WTC11 (cell line): ENCODE results near the gene SLC5A10.

Experiments
- FOXP1 ChIP-seq: sonication (generic); formaldehyde crosslinking; IDR thresholded peaks from 2 replicates; pipeline ENCODE4 v1.8.0; 2022; ENCODE audit warnings: missing genetic modification reagents, mild to moderate bottlenecking, moderate library complexity, borderline replicate concordance
- TF ChIP-seq, protein P1 (sequence below): fragments of 200-600 bp; IDR thresholded peaks from 2 replicates; pipeline ENCODE4 v1.8.0; 2022; ENCODE audit warnings: antibody characterized with exemption
- TF ChIP-seq, protein P2 (sequence below): sonication (generic); formaldehyde crosslinking; IDR thresholded peaks from 2 replicates; pipeline ENCODE4 v1.8.0; 2022; ENCODE audit warnings: mild to moderate bottlenecking, missing genetic modification reagents
- TF ChIP-seq, protein P3 (sequence below): sonication (generic); formaldehyde crosslinking; IDR thresholded peaks from 2 replicates; pipeline ENCODE4 v1.8.1; 2022; ENCODE audit warnings: low read depth, missing genetic modification reagents, borderline replicate concordance

DNA sequence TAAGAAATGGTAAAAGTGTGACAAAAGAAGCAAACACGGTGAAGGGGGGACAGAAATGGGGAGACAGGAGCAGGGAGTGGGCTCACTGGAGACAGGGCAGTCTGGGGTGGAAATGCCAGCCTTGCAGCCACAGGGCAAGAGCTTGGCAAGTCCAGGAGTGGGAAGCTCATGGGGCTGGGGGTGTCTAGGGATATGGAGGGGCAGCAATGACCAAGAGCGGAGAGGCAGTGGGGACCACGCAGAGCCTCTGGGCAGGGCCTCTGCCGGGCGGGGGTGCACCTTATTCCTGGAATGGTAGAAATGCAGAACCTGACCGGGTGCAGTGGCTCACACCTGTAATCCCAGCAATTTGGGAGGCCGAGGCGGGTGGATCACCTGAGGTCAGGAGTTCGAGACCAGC is 12.6 kb downstream of the SLC5A10 start:
- TF ChIP-seq, protein P1, sequence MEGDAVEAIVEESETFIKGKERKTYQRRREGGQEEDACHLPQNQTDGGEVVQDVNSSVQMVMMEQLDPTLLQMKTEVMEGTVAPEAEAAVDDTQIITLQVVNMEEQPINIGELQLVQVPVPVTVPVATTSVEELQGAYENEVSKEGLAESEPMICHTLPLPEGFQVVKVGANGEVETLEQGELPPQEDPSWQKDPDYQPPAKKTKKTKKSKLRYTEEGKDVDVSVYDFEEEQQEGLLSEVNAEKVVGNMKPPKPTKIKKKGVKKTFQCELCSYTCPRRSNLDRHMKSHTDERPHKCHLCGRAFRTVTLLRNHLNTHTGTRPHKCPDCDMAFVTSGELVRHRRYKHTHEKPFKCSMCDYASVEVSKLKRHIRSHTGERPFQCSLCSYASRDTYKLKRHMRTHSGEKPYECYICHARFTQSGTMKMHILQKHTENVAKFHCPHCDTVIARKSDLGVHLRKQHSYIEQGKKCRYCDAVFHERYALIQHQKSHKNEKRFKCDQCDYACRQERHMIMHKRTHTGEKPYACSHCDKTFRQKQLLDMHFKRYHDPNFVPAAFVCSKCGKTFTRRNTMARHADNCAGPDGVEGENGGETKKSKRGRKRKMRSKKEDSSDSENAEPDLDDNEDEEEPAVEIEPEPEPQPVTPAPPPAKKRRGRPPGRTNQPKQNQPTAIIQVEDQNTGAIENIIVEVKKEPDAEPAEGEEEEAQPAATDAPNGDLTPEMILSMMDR: no peak
- TF ChIP-seq, protein P2, sequence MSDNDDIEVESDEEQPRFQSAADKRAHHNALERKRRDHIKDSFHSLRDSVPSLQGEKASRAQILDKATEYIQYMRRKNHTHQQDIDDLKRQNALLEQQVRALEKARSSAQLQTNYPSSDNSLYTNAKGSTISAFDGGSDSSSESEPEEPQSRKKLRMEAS (CRISPR knock-in tag): no peak
- no peak for TF ChIP-seq FOXP1 (CRISPR knock-in tag)
- TF ChIP-seq, protein P3, sequence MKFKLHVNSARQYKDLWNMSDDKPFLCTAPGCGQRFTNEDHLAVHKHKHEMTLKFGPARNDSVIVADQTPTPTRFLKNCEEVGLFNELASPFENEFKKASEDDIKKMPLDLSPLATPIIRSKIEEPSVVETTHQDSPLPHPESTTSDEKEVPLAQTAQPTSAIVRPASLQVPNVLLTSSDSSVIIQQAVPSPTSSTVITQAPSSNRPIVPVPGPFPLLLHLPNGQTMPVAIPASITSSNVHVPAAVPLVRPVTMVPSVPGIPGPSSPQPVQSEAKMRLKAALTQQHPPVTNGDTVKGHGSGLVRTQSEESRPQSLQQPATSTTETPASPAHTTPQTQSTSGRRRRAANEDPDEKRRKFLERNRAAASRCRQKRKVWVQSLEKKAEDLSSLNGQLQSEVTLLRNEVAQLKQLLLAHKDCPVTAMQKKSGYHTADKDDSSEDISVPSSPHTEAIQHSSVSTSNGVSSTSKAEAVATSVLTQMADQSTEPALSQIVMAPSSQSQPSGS (CRISPR knock-in tag): no peak
